ENCODE results near the gene KMT5C.

KMT5C gene

GRCh38 chr19:55309448-55309847 is 30.2 kb upstream of the KMT5C start:
- TF ChIP-seq GATA2 (IDR thresholded peaks at IDR 0.05; ENCODE audit: low read depth, low read length) (no peak), GATA3 (IDR thresholded peaks at IDR 0.05; ENCODE audit: low read depth, low read length) (no peak)

DNA sequence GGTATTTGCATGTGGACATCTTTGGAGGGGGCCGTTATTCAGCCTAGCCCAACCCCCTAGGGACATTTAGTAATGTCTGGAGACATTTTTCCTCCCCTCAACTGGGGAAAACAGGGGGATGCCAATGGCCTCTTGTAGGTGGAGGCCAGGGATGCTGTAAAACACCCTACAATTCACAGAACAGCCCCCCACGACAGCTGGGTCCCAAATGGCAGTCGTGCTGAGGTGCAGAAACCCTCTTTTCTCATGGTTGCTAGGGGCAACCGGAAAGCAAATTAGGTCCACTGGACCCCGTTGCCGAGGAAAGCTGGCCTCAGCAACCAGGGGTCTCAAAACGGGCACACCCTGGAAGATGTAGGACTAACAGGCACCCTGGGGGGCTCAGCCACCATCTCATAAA is 29.2 kb upstream of the KMT5C start:
- no peak for TF ChIP-seq GATA3 (IDR thresholded peaks at IDR 0.05; ENCODE audit: low read depth, low read length)
- no peak for TF ChIP-seq GATA2 (IDR thresholded peaks at IDR 0.05; ENCODE audit: low read depth, low read length)

GRCh38 chr19:55311397-55311796 is 28.3 kb upstream of the KMT5C start:
- TF ChIP-seq GATA2 (IDR thresholded peaks at IDR 0.05; ENCODE audit: low read depth, low read length): no peak
- TF ChIP-seq GATA3 (IDR thresholded peaks at IDR 0.05; ENCODE audit: low read depth, low read length): no peak

GRCh38 chr19:55311797-55312196 is 27.9 kb upstream of the KMT5C start:
- TF ChIP-seq GATA2 (IDR thresholded peaks at IDR 0.05; ENCODE audit: low read depth, low read length) (no peak), GATA3 (IDR thresholded peaks at IDR 0.05; ENCODE audit: low read depth, low read length) (no peak)

DNA sequence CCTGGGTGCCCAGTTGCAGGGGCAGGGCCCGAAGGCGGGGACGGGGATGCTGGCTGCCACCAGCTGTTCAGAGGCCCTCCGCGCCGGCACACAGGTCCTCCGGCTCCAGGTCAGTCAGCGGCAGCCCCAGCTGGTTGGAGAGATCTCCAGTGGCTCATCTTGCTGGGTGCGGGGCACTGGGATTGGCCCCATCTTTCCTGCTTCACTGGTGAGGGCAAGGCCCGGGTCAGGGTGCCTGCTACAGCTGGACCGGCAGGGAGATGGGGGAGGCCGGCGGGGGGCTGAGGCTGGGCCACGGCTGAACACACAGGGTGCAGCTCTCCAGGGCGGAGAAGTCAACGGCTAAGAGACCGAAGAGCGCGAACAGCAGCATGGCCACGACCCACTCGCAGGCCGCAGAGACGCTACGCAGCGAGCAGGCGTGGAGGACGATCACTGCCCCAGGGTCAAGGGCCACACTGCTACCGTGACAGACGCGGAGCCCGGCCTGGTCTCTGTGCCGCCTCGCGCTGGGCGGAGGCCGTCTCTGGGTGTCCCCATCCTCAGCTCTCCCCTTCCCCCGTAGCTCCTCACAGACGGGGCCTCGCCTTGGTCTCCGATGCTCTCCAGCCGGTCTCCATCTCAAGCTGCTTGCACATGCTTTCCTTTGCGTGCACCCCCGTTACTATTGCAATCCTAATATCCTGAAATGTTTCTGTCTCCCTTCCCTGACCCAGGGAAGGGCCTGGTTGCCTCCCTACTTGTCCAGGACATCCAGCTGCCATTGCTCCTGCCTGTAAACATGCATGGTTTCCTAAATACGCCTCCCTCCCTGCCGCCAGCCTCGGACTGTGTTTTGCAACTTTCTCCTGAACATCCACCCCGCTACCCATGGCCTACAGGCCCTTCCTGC is 26.8 kb upstream of the KMT5C start:
- TF ChIP-seq GATA3 (IDR thresholded peaks at IDR 0.05; ENCODE audit: low read depth, low read length) (no peak), GATA2 (IDR thresholded peaks at IDR 0.05; ENCODE audit: low read depth, low read length) (no peak)

- TF ChIP-seq GATA3 (IDR thresholded peaks at IDR 0.05; ENCODE audit: low read depth, low read length) (no peak), GATA2 (IDR thresholded peaks at IDR 0.05; ENCODE audit: low read depth, low read length) (no peak)
These were observed 25.3 kb upstream of the KMT5C start for GRCh38 chr19:55314396-55314795.

- TF ChIP-seq GATA3 (IDR thresholded peaks at IDR 0.05; ENCODE audit: low read depth, low read length) (no peak), GATA2 (IDR thresholded peaks at IDR 0.05; ENCODE audit: low read depth, low read length) (no peak)
These were observed 23.6 kb upstream of the KMT5C start for GRCh38 chr19:55315956-55316525.

DNA sequence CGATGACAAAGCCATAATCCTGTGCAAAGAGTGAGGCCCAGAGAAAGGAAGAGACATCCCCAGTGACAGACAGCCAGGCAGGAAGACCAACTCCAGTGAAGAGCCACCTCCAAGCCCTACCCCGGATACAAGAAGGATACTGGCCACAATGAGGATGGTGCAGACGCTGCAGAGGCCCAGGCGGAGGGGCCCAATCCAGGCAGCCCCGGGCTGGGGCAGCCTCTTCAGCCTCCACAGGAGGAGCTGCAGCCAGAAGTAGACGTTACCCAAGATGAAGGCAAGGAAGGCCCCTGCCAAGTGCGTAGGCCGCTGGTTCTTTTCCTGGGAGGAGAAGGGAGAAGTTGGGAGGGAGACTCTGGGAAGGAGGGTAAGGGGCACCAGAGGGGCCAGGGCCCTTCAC is 23.0 kb upstream of the KMT5C start:
- TF ChIP-seq GATA3 (IDR thresholded peaks at IDR 0.05; ENCODE audit: low read depth, low read length): no peak
- TF ChIP-seq GATA2 (IDR thresholded peaks at IDR 0.05; ENCODE audit: low read depth, low read length): no peak

DNA sequence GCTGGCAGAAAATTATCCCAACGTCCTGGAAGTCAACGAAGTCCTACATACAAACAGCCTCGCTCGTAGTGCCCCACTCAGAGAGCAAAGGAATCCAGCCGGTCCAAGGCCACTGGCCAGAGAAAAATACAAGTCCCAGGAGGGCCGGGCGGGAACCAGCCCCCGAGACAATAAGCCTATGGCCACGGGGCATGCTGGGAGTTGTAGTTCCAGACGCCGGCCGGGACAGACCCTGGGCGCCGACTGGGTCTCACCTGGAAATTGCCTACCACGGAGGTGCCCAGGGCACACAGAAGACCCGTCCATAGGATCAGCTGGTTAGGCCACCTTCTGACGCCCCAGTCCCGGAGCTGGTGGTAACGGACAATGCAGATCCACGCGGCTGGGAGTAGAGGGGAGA is 19.9 kb upstream of the KMT5C start:
- TF ChIP-seq GATA3 (IDR thresholded peaks at IDR 0.05; ENCODE audit: low read depth, low read length): no peak
- TF ChIP-seq GATA2 (IDR thresholded peaks at IDR 0.05; ENCODE audit: low read depth, low read length): no peak

DNA sequence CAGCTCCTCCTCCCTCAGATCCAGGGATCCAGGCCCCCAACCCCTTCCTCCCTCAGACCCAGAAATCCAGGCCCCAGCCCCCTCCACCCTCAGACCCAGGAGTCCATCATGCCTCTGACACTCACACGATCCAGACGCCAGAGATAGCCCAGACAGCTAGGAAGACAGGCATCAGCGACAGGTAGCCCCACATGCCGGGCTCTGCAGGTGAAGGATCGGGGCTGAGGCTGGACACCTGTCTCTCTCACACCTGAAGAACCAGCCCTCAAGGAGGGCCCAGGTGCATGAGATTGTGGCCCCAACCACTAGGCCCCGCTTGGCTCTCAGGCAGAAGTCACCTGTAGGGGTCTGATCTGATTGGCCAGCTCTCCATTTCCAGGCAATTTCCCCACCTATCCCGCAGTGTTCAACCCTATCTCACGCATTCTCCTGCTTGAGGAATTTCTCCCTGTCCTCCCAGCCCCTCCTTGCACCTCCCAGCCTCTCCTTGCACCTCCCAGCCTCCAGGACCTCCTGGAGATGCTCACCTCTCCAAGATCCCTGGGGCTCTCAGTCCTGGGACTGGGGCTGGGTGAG is 18.7 kb upstream of the KMT5C start:
- TF ChIP-seq GATA2 (IDR thresholded peaks at IDR 0.05; ENCODE audit: low read depth, low read length) (no peak), GATA3 (IDR thresholded peaks at IDR 0.05; ENCODE audit: low read depth, low read length) (no peak)

DNA sequence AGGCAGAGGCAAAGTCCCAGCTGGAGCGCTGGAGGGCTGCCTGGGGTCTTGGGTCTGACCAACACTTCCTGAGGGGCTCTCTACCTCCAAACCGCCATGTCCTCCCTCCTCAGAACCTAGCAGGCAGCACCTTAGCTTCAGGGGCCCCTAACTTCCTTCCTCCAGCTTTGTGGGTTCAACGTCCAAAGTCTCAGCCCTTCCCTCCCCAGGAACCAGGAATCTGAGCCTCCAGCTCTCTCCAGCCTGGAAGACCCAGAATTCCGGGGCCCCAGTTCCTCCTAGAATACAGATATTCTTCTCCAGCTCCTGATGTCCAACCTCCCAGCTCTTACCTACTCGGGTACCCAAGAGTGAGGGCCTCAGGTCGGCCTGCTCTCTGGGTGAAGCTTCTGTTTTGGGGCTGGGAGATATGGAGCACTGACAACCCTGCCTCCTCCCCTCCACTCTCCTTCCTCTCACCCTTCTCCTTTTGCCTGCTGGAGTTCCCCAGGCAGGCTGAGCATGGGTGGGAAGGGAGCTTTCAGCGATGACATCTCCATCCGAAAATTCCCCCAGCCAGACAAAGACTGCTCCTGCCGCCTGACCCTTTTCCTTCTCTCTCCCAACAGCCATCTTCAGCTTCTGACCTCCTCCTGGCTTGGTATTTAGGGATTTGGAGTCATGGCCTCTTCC is 18.1 kb upstream of the KMT5C start:
- TF ChIP-seq GATA2 (IDR thresholded peaks at IDR 0.05; ENCODE audit: low read depth, low read length): no peak
- no peak for TF ChIP-seq GATA3 (IDR thresholded peaks at IDR 0.05; ENCODE audit: low read depth, low read length)

GRCh38 chr19:55322204-55322885 is 17.3 kb upstream of the KMT5C start:
- TF ChIP-seq GATA3 (IDR thresholded peaks at IDR 0.05; ENCODE audit: low read depth, low read length) (no peak), GATA2 (IDR thresholded peaks at IDR 0.05; ENCODE audit: low read depth, low read length) (no peak)

GRCh38 chr19:55324662-55325061 is 15.0 kb upstream of the KMT5C start:
- TF ChIP-seq GATA2 (IDR thresholded peaks at IDR 0.05; ENCODE audit: low read depth, low read length): no peak
- no peak for TF ChIP-seq GATA3 (IDR thresholded peaks at IDR 0.05; ENCODE audit: low read depth, low read length)

DNA sequence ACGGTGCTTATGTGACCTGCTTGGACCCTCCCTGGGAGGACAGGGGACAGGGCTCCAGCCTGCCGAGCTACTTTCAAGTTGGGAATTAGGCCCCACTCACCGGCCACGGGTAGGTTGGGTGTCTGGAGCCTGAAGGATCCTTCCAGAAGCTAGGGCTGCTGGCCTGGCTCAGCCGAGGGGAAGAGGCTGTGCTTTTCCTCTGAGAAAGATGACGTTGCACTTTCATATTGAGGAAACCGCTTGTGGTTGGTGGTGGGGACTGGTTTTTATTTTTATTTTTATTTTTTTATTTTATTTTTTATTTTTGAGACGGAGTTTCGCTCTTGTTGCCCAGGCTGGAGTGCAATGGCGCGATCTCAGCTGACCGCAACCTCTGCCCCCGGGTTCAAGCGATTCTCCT is 14.5 kb upstream of the KMT5C start, which contains the start of gene TMEM150B:
TMEM150B (minus strand) TSS at position 170 of the 400 bp plus-strand sequence. CDS start 4,305 bp downstream, outside the sequence.
- no peak for TF ChIP-seq GATA3 (IDR thresholded peaks at IDR 0.05; ENCODE audit: low read depth, low read length)
- no peak for TF ChIP-seq GATA2 (IDR thresholded peaks at IDR 0.05; ENCODE audit: low read depth, low read length)

Measured in SH-SY5Y (cell line).